Measurements from ENCODE around the gene OTOA. TPM values are rescaled to one million over a fixed set of nuclear protein-coding genes. Genes with fewer than 3 reads are reported as not detected.
"Not testable (repeated sequence)": the region's sequence is repeated elsewhere in the genome, so short reads cannot be mapped to it uniquely, and the experiment has no call there.

The OTOA gene
- total RNA-seq: 0.64 TPM in 1 of 2 replicates, not detected in the other
- 0.08 TPM for polyA plus RNA-seq (2012)

GRCh38 chr16:21663889-21664647 lies at the start of gene OTOA:
Gene OTOA (plus strand): TSS chr16:21663968. CDS start chr16:21678515, 14,547 bp downstream.
- no peak for DNase-seq (ENCODE audit: low read depth)

- no peak for DNase-seq (ENCODE audit: low read depth)
These were observed 48.9 kb upstream of the OTOA start for GRCh38 chr16:21614896-21615295.

- no peak for DNase-seq (ENCODE audit: low read depth)
These were observed 46.2 kb upstream of the OTOA start for GRCh38 chr16:21617607-21618006.

- DNase-seq (ENCODE audit: low read depth): no peak
These were observed 45.5 kb upstream of the OTOA start for GRCh38 chr16:21618281-21618680.

GRCh38 chr16:21619765-21620425 lies 43.9 kb upstream of the OTOA start:
- DNase-seq (ENCODE audit: low read depth): no peak

- DNase-seq (ENCODE audit: low read depth): no peak
These were observed 43.2 kb upstream of the OTOA start for GRCh38 chr16:21620592-21620991.

- no peak for DNase-seq (ENCODE audit: low read depth)
These were observed 41.2 kb upstream of the OTOA start for GRCh38 chr16:21622545-21622944.

GRCh38 chr16:21625026-21625425 lies 38.7 kb upstream of the OTOA start:
- DNase-seq (ENCODE audit: low read depth): no peak

GRCh38 chr16:21626659-21627277 lies 37.0 kb upstream of the OTOA start:
- no peak for DNase-seq (ENCODE audit: low read depth)

- no peak for DNase-seq (ENCODE audit: low read depth)
These were observed 35.5 kb upstream of the OTOA start for GRCh38 chr16:21628121-21628726.

GRCh38 chr16:21628772-21629171 lies 35.0 kb upstream of the OTOA start:
- DNase-seq (ENCODE audit: low read depth): peak; percentile 22

GRCh38 chr16:21629616-21630539 lies 33.9 kb upstream of the OTOA start:
- DNase-seq (ENCODE audit: low read depth): not testable (repeated sequence)

- not testable (repeated sequence) for DNase-seq (ENCODE audit: low read depth)
These were observed 32.9 kb upstream of the OTOA start for GRCh38 chr16:21630866-21631265.

- not testable (repeated sequence) for DNase-seq (ENCODE audit: low read depth)
These were observed 32.4 kb upstream of the OTOA start for GRCh38 chr16:21631376-21631775.

GRCh38 chr16:21631951-21632575 lies 31.7 kb upstream of the OTOA start:
- DNase-seq (ENCODE audit: low read depth): not testable (repeated sequence)

GRCh38 chr16:21634216-21634615 lies 29.6 kb upstream of the OTOA start:
- peak; percentile 10 for DNase-seq (ENCODE audit: low read depth)

- not testable (repeated sequence) for DNase-seq (ENCODE audit: low read depth)
These were observed 28.1 kb upstream of the OTOA start for GRCh38 chr16:21635694-21636093.

GRCh38 chr16:21637032-21637968 lies 26.5 kb upstream of the OTOA start:
- no peak for DNase-seq (ENCODE audit: low read depth)

GRCh38 chr16:21638573-21638975 lies 25.2 kb upstream of the OTOA start:
- DNase-seq (ENCODE audit: low read depth): no peak
